A549 (cell line): Measurements from ENCODE around the gene ERP29. TPM values are rescaled to one million over a fixed set of nuclear protein-coding genes. Genes with fewer than 3 reads are reported as not detected.
A peak's percentile ranks its signal among the peaks of the same experiment; 100 is the strongest.

Source experiments
- ATAC-seq, 2 experiments: fragments of 200-7000 bp in 1 of 2; fragments of >200 bp in 1 of 2; cut with Nextera tagmentation in 1 of 2; cut with Tn5 transposase in 1 of 2; 3 replicates each; pipeline versions ENCODE4 v1.8.0 to v1.9.1; 2018 to 2020; ENCODE audit warnings: mild to moderate bottlenecking in 1 of 2, moderate library complexity in 1 of 2
- CTCF ChIA-PET: fragments of 300-600 bp; sonication (Branson Sonifier 250); formaldehyde crosslinking; extraction: SDS; loops from one replicate; lab custom pipeline; 2021; ENCODE audit warnings: antibody characterized with exemption, inconsistent platforms; lab: Yijun Ruan, JAX
- POLR2A ChIA-PET: fragments of 350-600 bp; formaldehyde crosslinking; extraction: SDS; loops from one replicate; lab custom pipeline; 2021; ENCODE audit warnings: antibody characterized with exemption, inconsistent platforms; lab: Yijun Ruan, JAX
- DNase-seq, 2 experiments: peaks; one replicate each; pipeline versions ENCODE4 v3.0.0 to v3.0.0-alpha.2; 2011 to 2016; ENCODE audit warnings: low read depth in 1 of 2, low spot score in 1 of 2
- FAIRE-seq: peaks from 2 replicates; lab custom pipeline; 2011; peaks lifted over from hg19 to GRCh38; lab: Jason Lieb, UNC
- H3K27ac ChIP-seq, 2 experiments: fragments of >200 bp; sonication (Bioruptor Twin); formaldehyde crosslinking; 3 replicates each; pipeline ENCODE4 v1.5.1; 2016 to 2017
- H3K4me1 ChIP-seq: fragments of >200 bp; sonication (Bioruptor Twin); formaldehyde crosslinking; 3 replicates; pipeline ENCODE4 v1.6.1; 2016
- H3K4me2 ChIP-seq: fragments of >200 bp; sonication (Bioruptor Twin); formaldehyde crosslinking; 3 replicates; pipeline ENCODE4 v1.6.1; 2016
- H3K4me3 ChIP-seq: fragments of >200 bp; sonication (Bioruptor Twin); formaldehyde crosslinking; 3 replicates; pipeline ENCODE4 v1.5.1; 2016
- H3K9me3 ChIP-seq: fragments of >200 bp; sonication (Bioruptor Twin); formaldehyde crosslinking; 3 replicates; pipeline ENCODE4 v1.6.1; 2016
- CBX8 ChIP-seq: fragments of 200-600 bp; sonication (generic); IDR thresholded peaks from 2 replicates; pipeline ENCODE4 v1.6.1; 2016
- CEBPB ChIP-seq, 2 experiments: fragments of >200 bp in 1 of 2; sonication (Bioruptor Twin) in 1 of 2; formaldehyde crosslinking in 1 of 2; IDR thresholded peaks; 2 replicates each; pipeline ENCODE4 v1.6.1; 2012 to 2016
- CHD2 ChIP-seq: fragments of 150-350 bp; IDR thresholded peaks from 2 replicates; pipeline ENCODE4 v1.6.1; 2014; ENCODE audit warnings: low read length; ENCODE audit not compliant: partially characterized antibody
- CHD4 ChIP-seq: fragments of 200-600 bp; sonication (generic); IDR thresholded peaks from 2 replicates; pipeline ENCODE4 v1.6.1; 2016; ENCODE audit warnings: antibody characterized with exemption, mild to moderate bottlenecking, borderline replicate concordance
- EP300 ChIP-seq, 2 experiments: fragments of >200 bp; sonication (Bioruptor Twin); formaldehyde crosslinking; IDR thresholded peaks; 2 replicates in 1 of 2; 3 replicates in 1 of 2; pipeline ENCODE4 v1.6.1; 2016 to 2017
- ESRRA ChIP-seq: fragments of 150-350 bp; IDR thresholded peaks from 2 replicates; pipeline ENCODE4 v1.6.1; 2014; ENCODE audit warnings: mild to moderate bottlenecking, low read length, borderline replicate concordance
- GATA3 ChIP-seq: IDR thresholded peaks from 2 replicates; pipeline ENCODE4 v1.6.1; 2012; ENCODE audit warnings: borderline replicate concordance
- HDAC2 ChIP-seq: fragments of 200-600 bp; sonication (generic); IDR thresholded peaks from 2 replicates; pipeline ENCODE4 v1.6.1; 2016
- HOXA7 ChIP-seq: fragments of 250-450 bp; sonication (Bioruptor Pico); IDR thresholded peaks from 2 replicates; pipeline ENCODE4 v1.5.0; 2020; ENCODE audit warnings: mild to moderate bottlenecking, moderate library complexity
- HOXB5 ChIP-seq: fragments of 250-450 bp; sonication (Bioruptor Pico); IDR thresholded peaks from 2 replicates; pipeline ENCODE4 v1.5.0; 2020; ENCODE audit warnings: mild to moderate bottlenecking, moderate library complexity
- JUN ChIP-seq, 2 experiments: fragments of >200 bp; sonication (Bioruptor Twin); formaldehyde crosslinking; IDR thresholded peaks; 2 replicates in 1 of 2; 3 replicates in 1 of 2; pipeline ENCODE4 v1.6.1; 2016 to 2017
- JUNB ChIP-seq: fragments of >200 bp; sonication (Bioruptor Twin); formaldehyde crosslinking; IDR thresholded peaks from 2 replicates; pipeline ENCODE4 v1.6.1; 2016
- KDM5A ChIP-seq: fragments of 200-600 bp; sonication (generic); IDR thresholded peaks from 2 replicates; pipeline ENCODE4 v1.6.1; 2016; ENCODE audit warnings: antibody characterized with exemption, mild to moderate bottlenecking
- MAZ ChIP-seq: fragments of 150-350 bp; IDR thresholded peaks from 2 replicates; pipeline ENCODE4 v1.6.1; 2014; ENCODE audit warnings: antibody characterized with exemption, low read depth, low read length, borderline replicate concordance
- NPAS2 ChIP-seq: fragments of 250-450 bp; sonication (Bioruptor Pico); IDR thresholded peaks from 2 replicates; pipeline ENCODE4 v1.8.0; 2022; ENCODE audit warnings: mild to moderate bottlenecking, moderate library complexity, borderline replicate concordance
- NR3C1 ChIP-seq: fragments of >200 bp; sonication (Bioruptor Twin); formaldehyde crosslinking; IDR thresholded peaks from 3 replicates; pipeline ENCODE4 v1.6.1; 2017
- PBX3 ChIP-seq: IDR thresholded peaks from 2 replicates; pipeline ENCODE4 v1.6.1; 2012
- PHF8 ChIP-seq: fragments of 200-600 bp; sonication (generic); IDR thresholded peaks from 2 replicates; pipeline ENCODE4 v1.6.1; 2016; ENCODE audit warnings: low read depth, mild to moderate bottlenecking, antibody characterized with exemption, moderate library complexity, borderline replicate concordance
- POLR2A ChIP-seq: IDR thresholded peaks from 2 replicates; pipeline ENCODE4 v1.6.1; 2012; ENCODE audit warnings: mild to moderate bottlenecking, low read length
- POLR2AphosphoS2 ChIP-seq: conservative IDR thresholded peaks from 2 replicates; pipeline ENCODE4 v1.6.1; 2012; ENCODE audit warnings: low read length, improper control_type of control experiment, inconsistent platforms
- SMC3 ChIP-seq: fragments of >200 bp; sonication (Bioruptor Twin); formaldehyde crosslinking; IDR thresholded peaks from 3 replicates; pipeline ENCODE4 v1.6.1; 2018; ENCODE audit warnings: inconsistent platforms
- TFCP2L1 ChIP-seq: fragments of 250-450 bp; sonication (Bioruptor Pico); IDR thresholded peaks from 2 replicates; pipeline ENCODE4 v1.5.0; 2021; ENCODE audit warnings: mild to moderate bottlenecking
- TP53 ChIP-seq: fragments of 250-450 bp; sonication (Bioruptor Pico); IDR thresholded peaks from 2 replicates; pipeline ENCODE4 v1.5.0; 2021; ENCODE audit warnings: mild to moderate bottlenecking, moderate library complexity
- ZSCAN20 ChIP-seq: fragments of 250-450 bp; sonication (Bioruptor Pico); IDR thresholded peaks from 2 replicates; pipeline ENCODE4 v1.8.0; 2022; ENCODE audit warnings: mild to moderate bottlenecking, moderate library complexity
- WGBS: methylation state at CpG from one replicate; pipeline ENCODE4 v1.1.6; 2017; ENCODE audit errors: missing lambda C conversion rate; 5-methylcytosine and 5-hydroxymethylcytosine counted together
- polyA plus RNA-seq, 4 experiments: library from polyadenylated mRNA; depleted of rRNA in 3 of 4; stranded (reverse); fragments of >200 nt; fragmentation: RNase III in 1 of 4; extraction: RNeasy Plus Mini Kit Qiagen cat#74134 plus additional on column Dnase treatment in 1 of 4; gene quantifications; 2 replicates in 3 of 4; 3 replicates in 1 of 4; pipeline ENCODE4 v1.2.3, GENCODE V29; 2011 to 2017
- TF ChIP-seq, protein P1 (sequence below): fragments of >200 bp; sonication (Bioruptor Twin); formaldehyde crosslinking; IDR thresholded peaks from 3 replicates; pipeline ENCODE4 v1.6.1; 2016
- TF ChIP-seq, protein P2 (sequence below): IDR thresholded peaks from 2 replicates; pipeline ENCODE4 v1.6.1; 2012
- TF ChIP-seq, protein P3 (sequence below): fragments of 200-600 bp; sonication (generic); IDR thresholded peaks from 2 replicates; pipeline ENCODE4 v1.6.1; 2016; ENCODE audit warnings: antibody characterized with exemption, mild to moderate bottlenecking, moderate library complexity
- TF ChIP-seq, protein P4 (sequence below): IDR thresholded peaks from 2 replicates; pipeline ENCODE4 v1.6.1; 2012; ENCODE audit warnings: low read depth, borderline replicate concordance

Gene ERP29
- polyA plus RNA-seq, 2 of the 4 experiments (the other 2 are of a cell fraction) = 115 to 157 TPM

DNA sequence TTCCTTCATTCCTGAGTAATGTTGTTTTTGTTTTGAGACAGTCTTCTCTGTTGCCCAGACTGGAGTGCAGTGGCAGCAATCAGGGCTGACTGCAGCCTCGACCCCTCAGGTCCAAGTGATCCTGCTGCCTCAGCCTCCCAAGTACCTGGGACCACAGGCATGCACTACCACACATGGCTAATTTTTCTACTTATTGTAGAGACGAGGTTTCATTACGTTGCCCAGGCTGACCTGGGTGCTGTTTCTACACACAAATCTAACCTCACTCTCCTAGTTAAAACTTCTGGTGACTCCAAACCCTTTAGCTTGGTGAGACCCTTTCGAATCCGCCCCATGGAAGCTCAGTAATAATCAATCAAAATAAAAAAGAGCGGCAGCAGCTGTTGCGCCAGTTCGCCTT lies 1.5 kb upstream of the ERP29 start:
- FAIRE-seq = no peak
- no peaks in the 10 kb centered on the region for H3K9me3 ChIP-seq
- no peak for TF ChIP-seq KDM5A
- no peak for DNase-seq
- 89% methylated on average over 8 of the region's 8 CpGs for WGBS
- H3K4me3 ChIP-seq = peak overlapping the region; percentile 86
- no peak for ATAC-seq
- peak overlapping the region; percentile 86 for H3K4me2 ChIP-seq
- POLR2A ChIA-PET = no interaction called here
- peak overlapping the region; percentile 95 to 96; a peak in 5 of 6 replicates for H3K27ac ChIP-seq
- H3K4me1 ChIP-seq = peaks cover 25% of the 10 kb centered on the region
- CTCF ChIA-PET = interaction anchor here (1.4 to 3.8 kb wide), 2 partner anchors 67 to 128 kb away, joined by 3 to 18 read pairs; no protein-coding TSS in a partner anchor

GRCh38 chr12:112013601-112014402 lies 576 bp downstream of the ERP29 start:
- no peaks in the 10 kb centered on the region for H3K9me3 ChIP-seq
- 2% methylated on average over 43 of the region's 54 CpGs for WGBS
- peak overlapping the region; percentile 93 to 96 for H3K27ac ChIP-seq
- DNase-seq (peak; percentile 44 to 89), ATAC-seq (peak; percentile 75 to 78), FAIRE-seq (no peak)
- TF ChIP-seq MAZ = no peak
- peak in 1 of 2 experiments; percentile 63; a peak in 4 of 5 replicates for TF ChIP-seq JUN (IDR thresholded peaks at IDR 0.05)
- peak; percentile 57; the same call in 1 of the 2 replicates for TF ChIP-seq PHF8
- no peak for TF ChIP-seq HOXB5
- no peak for TF ChIP-seq PBX3
- peak; percentile 65 for TF ChIP-seq POLR2AphosphoS2
- TF ChIP-seq CHD2 = no peak
- TF ChIP-seq NR3C1 = no peak
- TF ChIP-seq EP300 (IDR thresholded peaks at IDR 0.05) = no peak
- no peak for TF ChIP-seq CBX8
- TF ChIP-seq CHD4 = no peak
- TF ChIP-seq POLR2A = peak; percentile 55
- TF ChIP-seq ZSCAN20 (CRISPR knock-in tag) = 0 out of 2 replicates have a peak, but pooled peaks have one; percentile 26
- TF ChIP-seq, protein P1, sequence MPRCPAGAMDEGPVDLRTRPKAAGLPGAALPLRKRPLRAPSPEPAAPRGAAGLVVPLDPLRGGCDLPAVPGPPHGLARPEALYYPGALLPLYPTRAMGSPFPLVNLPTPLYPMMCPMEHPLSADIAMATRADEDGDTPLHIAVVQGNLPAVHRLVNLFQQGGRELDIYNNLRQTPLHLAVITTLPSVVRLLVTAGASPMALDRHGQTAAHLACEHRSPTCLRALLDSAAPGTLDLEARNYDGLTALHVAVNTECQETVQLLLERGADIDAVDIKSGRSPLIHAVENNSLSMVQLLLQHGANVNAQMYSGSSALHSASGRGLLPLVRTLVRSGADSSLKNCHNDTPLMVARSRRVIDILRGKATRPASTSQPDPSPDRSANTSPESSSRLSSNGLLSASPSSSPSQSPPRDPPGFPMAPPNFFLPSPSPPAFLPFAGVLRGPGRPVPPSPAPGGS = peak; percentile 1; the same call in 1 of the 3 replicates
- TF ChIP-seq, protein P2, sequence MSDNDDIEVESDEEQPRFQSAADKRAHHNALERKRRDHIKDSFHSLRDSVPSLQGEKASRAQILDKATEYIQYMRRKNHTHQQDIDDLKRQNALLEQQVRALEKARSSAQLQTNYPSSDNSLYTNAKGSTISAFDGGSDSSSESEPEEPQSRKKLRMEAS = peak; percentile 65; the same call in 1 of the 2 replicates
- peak in 1 of 2 experiments; percentile 14; a peak in 1 of 4 replicates for TF ChIP-seq CEBPB (IDR thresholded peaks at IDR 0.05)
- no peak for TF ChIP-seq HOXA7
- TF ChIP-seq HDAC2 = peak; percentile 74; the same call in 1 of the 2 replicates
- TF ChIP-seq TP53 (CRISPR knock-in tag) = 0 out of 2 replicates have a peak, but pooled peaks have one; percentile 25
- no peak for TF ChIP-seq ESRRA
- no peak for TF ChIP-seq GATA3
- TF ChIP-seq, protein P3, sequence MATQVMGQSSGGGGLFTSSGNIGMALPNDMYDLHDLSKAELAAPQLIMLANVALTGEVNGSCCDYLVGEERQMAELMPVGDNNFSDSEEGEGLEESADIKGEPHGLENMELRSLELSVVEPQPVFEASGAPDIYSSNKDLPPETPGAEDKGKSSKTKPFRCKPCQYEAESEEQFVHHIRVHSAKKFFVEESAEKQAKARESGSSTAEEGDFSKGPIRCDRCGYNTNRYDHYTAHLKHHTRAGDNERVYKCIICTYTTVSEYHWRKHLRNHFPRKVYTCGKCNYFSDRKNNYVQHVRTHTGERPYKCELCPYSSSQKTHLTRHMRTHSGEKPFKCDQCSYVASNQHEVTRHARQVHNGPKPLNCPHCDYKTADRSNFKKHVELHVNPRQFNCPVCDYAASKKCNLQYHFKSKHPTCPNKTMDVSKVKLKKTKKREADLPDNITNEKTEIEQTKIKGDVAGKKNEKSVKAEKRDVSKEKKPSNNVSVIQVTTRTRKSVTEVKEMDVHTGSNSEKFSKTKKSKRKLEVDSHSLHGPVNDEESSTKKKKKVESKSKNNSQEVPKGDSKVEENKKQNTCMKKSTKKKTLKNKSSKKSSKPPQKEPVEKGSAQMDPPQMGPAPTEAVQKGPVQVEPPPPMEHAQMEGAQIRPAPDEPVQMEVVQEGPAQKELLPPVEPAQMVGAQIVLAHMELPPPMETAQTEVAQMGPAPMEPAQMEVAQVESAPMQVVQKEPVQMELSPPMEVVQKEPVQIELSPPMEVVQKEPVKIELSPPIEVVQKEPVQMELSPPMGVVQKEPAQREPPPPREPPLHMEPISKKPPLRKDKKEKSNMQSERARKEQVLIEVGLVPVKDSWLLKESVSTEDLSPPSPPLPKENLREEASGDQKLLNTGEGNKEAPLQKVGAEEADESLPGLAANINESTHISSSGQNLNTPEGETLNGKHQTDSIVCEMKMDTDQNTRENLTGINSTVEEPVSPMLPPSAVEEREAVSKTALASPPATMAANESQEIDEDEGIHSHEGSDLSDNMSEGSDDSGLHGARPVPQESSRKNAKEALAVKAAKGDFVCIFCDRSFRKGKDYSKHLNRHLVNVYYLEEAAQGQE = no peak
- TF ChIP-seq JUNB = no peak
- TF ChIP-seq TFCP2L1 (CRISPR knock-in tag) = peak; percentile 75; the same call in 1 of the 2 replicates
- TF ChIP-seq, protein P4, sequence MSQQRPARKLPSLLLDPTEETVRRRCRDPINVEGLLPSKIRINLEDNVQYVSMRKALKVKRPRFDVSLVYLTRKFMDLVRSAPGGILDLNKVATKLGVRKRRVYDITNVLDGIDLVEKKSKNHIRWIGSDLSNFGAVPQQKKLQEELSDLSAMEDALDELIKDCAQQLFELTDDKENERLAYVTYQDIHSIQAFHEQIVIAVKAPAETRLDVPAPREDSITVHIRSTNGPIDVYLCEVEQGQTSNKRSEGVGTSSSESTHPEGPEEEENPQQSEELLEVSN = 0 out of 2 replicates have a peak, but pooled peaks have one; percentile 29
- TF ChIP-seq NPAS2 (CRISPR knock-in tag) = no peak
- no peak for TF ChIP-seq SMC3
- POLR2A ChIA-PET = interaction anchor here (0.5 to 2.9 kb wide), 13 partner anchors 9 to 172 kb away, joined by 3 to 22 read pairs (median 3); partner anchors contain the start of gene MAPKAPK5
- peaks cover 30% of the 10 kb centered on the region for H3K4me1 ChIP-seq
- H3K4me2 ChIP-seq = peak overlapping the region; percentile 93
- CTCF ChIA-PET = interaction anchor here (0.6 to 3.8 kb wide), 17 partner anchors 9 to 373 kb away, joined by 3 to 19 read pairs (median 3); no protein-coding TSS in a partner anchor
- peak overlapping the region; percentile 86 for H3K4me3 ChIP-seq
